PC-9 (cell line): Measurements from ENCODE around the gene NTM.

Experiments
- CTCF ChIP-seq: fragments of 200-600 bp; sonication (generic); conservative IDR thresholded peaks from 2 replicates; pipeline ENCODE4 v1.6.1; 2017; ENCODE audit warnings: mixed run types, antibody characterized with exemption, mild to moderate bottlenecking, moderate library complexity
- EZH2 ChIP-seq: fragments of 200-600 bp; sonication (generic); IDR thresholded peaks from 2 replicates; pipeline ENCODE4 v1.8.0; 2017; ENCODE audit warnings: antibody characterized with exemption, low read depth

- no peak for TF ChIP-seq CTCF
- TF ChIP-seq EZH2, result no peak
Measured at GRCh38 chr11:131622193-131622592, 251.8 kb downstream of the NTM start.
